ENCODE data around the gene ZNF776.

DNA sequence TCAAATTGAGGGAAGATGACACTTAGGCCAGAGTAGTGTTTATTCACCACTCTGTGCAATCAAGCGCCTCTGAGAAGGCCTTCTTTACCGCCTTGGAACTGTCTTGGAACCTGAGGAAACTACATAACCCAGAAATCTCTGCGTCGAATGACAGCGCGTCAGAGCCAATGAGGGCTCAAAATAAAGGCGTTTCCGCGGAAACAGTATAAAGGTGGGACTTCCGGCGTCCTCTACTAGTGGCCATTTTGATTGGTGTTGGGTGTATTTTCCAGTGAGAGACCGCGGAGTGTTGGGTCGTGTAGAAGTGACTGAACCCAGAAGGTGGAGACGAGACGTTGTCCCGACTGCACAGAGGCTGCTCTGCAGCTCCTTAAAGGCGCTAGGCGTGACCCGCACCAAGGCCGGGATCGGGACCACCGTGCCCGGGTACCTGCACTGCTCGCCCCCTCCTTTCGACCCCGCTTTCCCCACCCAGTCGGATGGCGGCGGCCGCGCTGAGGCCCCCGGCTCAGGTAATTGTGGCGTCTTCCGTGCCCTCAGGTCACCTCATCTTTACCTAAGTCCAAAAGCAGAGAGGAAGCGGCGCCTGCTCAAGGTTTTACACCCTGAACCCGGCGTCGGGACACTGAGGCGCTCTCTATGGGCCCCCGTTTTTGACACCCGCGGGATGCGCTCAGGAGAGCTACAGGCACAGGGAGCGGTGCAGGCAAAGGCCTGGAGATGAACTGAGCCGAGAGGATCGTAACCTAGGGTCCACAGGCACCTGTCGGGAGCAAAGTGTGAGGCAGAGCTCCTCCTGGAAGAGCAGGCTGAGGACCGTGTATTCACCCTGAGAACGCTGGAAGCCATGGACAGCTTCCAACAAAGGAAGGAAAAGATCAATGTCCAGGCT is at the start of gene ZNF776:
- TF ChIP-seq, protein P1, sequence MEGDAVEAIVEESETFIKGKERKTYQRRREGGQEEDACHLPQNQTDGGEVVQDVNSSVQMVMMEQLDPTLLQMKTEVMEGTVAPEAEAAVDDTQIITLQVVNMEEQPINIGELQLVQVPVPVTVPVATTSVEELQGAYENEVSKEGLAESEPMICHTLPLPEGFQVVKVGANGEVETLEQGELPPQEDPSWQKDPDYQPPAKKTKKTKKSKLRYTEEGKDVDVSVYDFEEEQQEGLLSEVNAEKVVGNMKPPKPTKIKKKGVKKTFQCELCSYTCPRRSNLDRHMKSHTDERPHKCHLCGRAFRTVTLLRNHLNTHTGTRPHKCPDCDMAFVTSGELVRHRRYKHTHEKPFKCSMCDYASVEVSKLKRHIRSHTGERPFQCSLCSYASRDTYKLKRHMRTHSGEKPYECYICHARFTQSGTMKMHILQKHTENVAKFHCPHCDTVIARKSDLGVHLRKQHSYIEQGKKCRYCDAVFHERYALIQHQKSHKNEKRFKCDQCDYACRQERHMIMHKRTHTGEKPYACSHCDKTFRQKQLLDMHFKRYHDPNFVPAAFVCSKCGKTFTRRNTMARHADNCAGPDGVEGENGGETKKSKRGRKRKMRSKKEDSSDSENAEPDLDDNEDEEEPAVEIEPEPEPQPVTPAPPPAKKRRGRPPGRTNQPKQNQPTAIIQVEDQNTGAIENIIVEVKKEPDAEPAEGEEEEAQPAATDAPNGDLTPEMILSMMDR (IDR thresholded peaks at IDR 0.05), result no peak
- TF ChIP-seq EP300 (IDR thresholded peaks at IDR 0.05) (no peak), POLR2A (IDR thresholded peaks at IDR 0.05) (no peak)
